Tibial nerve (tissue), 4 donors: ENCODE measurements around the gene OCLN. TPM values are rescaled to one million over a fixed set of nuclear protein-coding genes. Genes with fewer than 3 reads are reported as not detected.
"Not testable (repeated sequence)": the region's sequence is repeated elsewhere in the genome, so short reads cannot be mapped to it uniquely, and the experiment has no call there.

Experiments
- DNase-seq, 2 donors: peaks; one replicate each; pipeline ENCODE4 v3.0.0-alpha.2; 2019; ENCODE audit warnings: low spot score in 2 of 2
- H3K27ac ChIP-seq, 4 donors: fragments of 200-600 bp; sonication (generic) in 3 of 4; one replicate each; pipeline ENCODE4 v1.5.1; 2017 to 2019; ENCODE audit warnings: mild to moderate bottlenecking in 1 of 4
- H3K27me3 ChIP-seq, 2 donors: fragments of 200-600 bp; sonication (generic) in 1 of 2; one replicate each; pipeline versions ENCODE4 v1.5.1 to v1.6.0; 2017 to 2019
- H3K36me3 ChIP-seq, 3 donors: fragments of 200-600 bp; sonication (generic); one replicate each; pipeline ENCODE4 v1.5.1; 2018 to 2019
- H3K4me1 ChIP-seq, 4 donors: fragments of 200-600 bp; sonication (generic) in 3 of 4; one replicate each; pipeline ENCODE4 v1.5.1; 2017 to 2019
- H3K4me3 ChIP-seq, 4 donors: fragments of 200-600 bp; sonication (generic) in 3 of 4; one replicate each; pipeline ENCODE4 v1.5.1; 2017 to 2019; ENCODE audit warnings: mild to moderate bottlenecking in 1 of 4, moderate library complexity in 1 of 4
- H3K9me3 ChIP-seq, 4 donors: fragments of 200-600 bp; sonication (generic) in 3 of 4; one replicate each; pipeline ENCODE4 v1.5.1; 2017 to 2019
- EP300 ChIP-seq, 2 donors: sonication (generic); formaldehyde crosslinking; IDR thresholded peaks; one replicate each; pipeline ENCODE4 v1.6.1; 2017; ENCODE audit warnings: antibody characterized with exemption in 2 of 2, mild to moderate bottlenecking in 1 of 2
- POLR2A ChIP-seq, 2 donors: fragments of 450-650 bp; IDR thresholded peaks; one replicate each; pipeline ENCODE4 v1.6.1; 2017; ENCODE audit warnings: antibody characterized with exemption in 2 of 2, mild to moderate bottlenecking in 2 of 2, moderate library complexity in 2 of 2
- WGBS, 2 donors: methylation state at CpG; one replicate each; pipeline ENCODE4 v1.1.5; 2018; 5-methylcytosine and 5-hydroxymethylcytosine counted together
- total RNA-seq, 4 donors: library from RNA; depleted of rRNA; stranded (reverse); fragments of >200 nt; gene quantifications; one replicate each; pipeline ENCODE4 v1.1.0, GENCODE V29; 2016
- TF ChIP-seq, protein P1 (sequence below), 5 experiments: fragments of 200-600 bp in 3 of 5; fragments of 450-650 bp in 2 of 5; sonication (generic) in 3 of 5; IDR thresholded peaks; one replicate each; pipeline ENCODE4 v1.5.1; 2016 to 2019; ENCODE audit warnings: antibody characterized with exemption in 5 of 5, mild to moderate bottlenecking in 3 of 5, moderate library complexity in 2 of 5

Gene OCLN
- total RNA-seq, 4 donors from 2014 or later = 8.1 to 13.8 (median 9.2) TPM

DNA sequence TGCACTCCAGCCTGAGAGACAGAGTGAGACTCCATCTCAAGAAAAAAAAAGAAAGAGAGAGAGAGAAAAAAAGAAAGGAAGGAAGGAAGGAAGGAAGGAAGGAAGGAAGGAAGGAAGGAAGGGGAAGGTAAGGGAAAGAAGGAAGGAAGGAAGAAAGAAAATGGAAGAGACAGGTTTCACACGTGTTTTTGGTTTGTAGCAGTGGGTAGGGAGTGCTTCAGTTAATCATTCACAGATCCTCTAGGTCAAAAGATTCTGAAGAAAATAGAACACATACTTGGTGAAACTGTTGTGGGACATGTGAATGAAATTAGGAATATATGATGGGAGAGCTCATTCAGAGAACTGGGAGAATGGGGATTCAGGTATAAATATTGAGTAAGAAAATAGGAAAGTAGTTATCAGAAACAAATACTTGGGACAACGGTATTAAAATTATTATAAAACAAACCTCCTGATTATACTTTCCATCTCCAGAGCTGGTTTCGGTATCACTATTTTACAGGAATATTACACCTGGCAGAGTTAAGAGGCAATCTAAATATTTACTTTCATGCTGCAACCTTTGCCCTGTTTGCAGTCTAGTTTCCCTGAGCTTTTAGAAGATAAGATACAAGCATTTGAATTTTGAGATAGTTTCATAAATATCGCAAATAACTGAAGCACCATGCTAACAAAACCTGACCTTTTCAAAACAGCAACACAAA, 40.5 kb upstream of the OCLN start:
- TF ChIP-seq, protein P1, sequence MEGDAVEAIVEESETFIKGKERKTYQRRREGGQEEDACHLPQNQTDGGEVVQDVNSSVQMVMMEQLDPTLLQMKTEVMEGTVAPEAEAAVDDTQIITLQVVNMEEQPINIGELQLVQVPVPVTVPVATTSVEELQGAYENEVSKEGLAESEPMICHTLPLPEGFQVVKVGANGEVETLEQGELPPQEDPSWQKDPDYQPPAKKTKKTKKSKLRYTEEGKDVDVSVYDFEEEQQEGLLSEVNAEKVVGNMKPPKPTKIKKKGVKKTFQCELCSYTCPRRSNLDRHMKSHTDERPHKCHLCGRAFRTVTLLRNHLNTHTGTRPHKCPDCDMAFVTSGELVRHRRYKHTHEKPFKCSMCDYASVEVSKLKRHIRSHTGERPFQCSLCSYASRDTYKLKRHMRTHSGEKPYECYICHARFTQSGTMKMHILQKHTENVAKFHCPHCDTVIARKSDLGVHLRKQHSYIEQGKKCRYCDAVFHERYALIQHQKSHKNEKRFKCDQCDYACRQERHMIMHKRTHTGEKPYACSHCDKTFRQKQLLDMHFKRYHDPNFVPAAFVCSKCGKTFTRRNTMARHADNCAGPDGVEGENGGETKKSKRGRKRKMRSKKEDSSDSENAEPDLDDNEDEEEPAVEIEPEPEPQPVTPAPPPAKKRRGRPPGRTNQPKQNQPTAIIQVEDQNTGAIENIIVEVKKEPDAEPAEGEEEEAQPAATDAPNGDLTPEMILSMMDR (IDR thresholded peaks at IDR 0.05) = no peak
- no peak for TF ChIP-seq POLR2A (IDR thresholded peaks at IDR 0.05)
- TF ChIP-seq EP300 (IDR thresholded peaks at IDR 0.05) = no peak
- H3K36me3 ChIP-seq = no peaks in the 10 kb centered on the region
- no peak for DNase-seq
- no peak overlapping the region for H3K4me3 ChIP-seq
- 82 to 85% methylated on average over 4 of the region's 4 CpGs for WGBS, 2 donors
- H3K9me3 ChIP-seq = no peaks in the 10 kb centered on the region
- no peak overlapping the region for H3K27ac ChIP-seq
- H3K4me1 ChIP-seq = no peaks in the 10 kb centered on the region
- H3K27me3 ChIP-seq = no peaks in the 10 kb centered on the region

DNA sequence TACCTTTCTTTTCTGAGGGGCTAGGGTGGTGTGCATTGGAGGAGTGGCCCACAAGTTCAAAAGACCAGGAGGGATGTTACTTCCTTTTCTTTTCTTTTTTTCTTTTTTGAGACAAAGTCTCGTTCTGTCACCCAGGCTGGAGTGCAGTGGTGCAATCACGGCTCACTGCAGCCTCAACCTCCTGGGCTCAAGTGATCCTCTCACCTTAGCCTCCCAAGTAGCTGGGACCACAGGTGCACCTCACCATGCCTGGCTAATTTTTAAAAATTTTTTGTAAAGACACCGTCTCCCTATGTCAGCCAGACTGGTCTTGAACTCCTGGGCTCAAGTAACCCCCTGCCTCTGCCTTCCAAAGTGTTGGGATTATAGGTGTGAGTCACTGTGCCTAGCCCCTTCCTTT, 39.1 kb upstream of the OCLN start:
- WGBS, 2 donors = 83 to 92% methylated on average over 3 of the region's 3 CpGs
- H3K36me3 ChIP-seq, H3K4me1 ChIP-seq, H3K4me3 ChIP-seq, H3K27me3 ChIP-seq, H3K9me3 ChIP-seq, DNase-seq: not testable (repeated sequence)
- H3K27ac ChIP-seq = peak overlapping the region in 1 of 4 donors; percentile 40

DNA sequence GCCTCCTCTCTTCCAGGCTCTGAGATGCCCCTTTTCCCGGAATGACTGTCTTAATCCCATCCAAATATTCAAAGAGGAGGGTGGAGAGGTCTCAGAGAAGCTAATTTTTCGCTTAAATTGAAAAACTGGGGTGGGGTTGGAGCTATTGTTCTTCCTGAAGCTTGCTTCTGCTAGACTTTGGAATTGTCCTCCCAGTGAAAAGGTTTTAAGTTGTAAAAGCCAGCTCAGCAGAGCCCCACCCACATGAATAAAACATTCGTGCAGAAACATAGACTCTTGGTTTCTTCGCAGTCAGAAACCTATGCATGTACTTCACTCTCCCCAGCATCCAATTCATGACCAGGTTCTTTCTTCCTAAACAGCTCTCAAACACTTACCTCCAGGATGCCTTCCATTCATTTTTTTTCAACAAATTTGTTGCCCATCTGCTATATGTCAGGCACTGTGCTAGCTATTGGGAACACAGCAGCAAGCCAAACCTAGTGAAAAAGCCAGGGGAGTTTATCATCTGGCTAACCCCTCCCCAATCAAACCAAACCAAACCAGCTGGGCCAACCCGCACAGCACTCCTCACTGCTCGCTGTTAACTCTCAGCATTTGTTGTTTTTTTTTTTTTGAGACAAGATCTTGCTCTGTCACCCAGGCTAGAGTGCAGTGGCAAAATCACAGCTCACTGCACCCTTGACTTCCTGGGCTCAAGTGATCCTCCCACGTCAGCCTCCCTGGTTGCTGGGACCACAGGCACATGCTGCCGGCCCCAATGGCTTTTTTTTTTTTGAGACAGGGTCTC, 37.9 kb upstream of the OCLN start:
- H3K4me3 ChIP-seq = no peak overlapping the region
- WGBS, 2 donors = 68 to 71% methylated on average over 8 of the region's 8 CpGs
- no peak for TF ChIP-seq EP300 (IDR thresholded peaks at IDR 0.05)
- TF ChIP-seq, protein P1 (IDR thresholded peaks at IDR 0.05) = no peak
- TF ChIP-seq POLR2A (IDR thresholded peaks at IDR 0.05) = no peak

DNA sequence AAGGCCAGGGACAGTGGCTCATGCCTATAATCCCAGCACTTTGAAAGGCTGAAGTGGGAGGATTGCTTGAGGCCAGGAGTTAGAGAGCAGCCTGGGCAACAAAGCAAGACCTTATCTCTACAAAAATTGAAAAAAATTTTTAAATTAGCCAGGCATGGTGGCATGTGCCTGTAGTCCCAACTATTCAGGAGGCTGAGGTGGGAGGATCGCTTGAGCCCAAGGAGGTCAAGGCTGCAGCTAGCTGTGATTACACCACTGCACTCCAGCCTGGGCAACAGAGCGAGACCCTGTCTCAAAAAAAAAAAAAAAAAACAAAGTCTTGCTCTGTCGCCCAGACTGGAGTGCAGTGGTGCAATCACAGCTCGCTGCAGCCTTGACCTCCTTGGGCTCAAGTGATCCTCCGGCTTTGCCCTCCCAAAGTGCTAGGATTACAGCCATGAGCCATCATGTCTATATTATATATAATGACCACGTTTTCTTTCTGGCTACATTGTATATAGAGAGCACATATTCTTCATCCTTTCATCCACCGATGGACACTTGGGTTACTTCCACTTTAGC, 37.1 kb upstream of the OCLN start:
- not testable (repeated sequence) for H3K9me3 ChIP-seq, H3K4me3 ChIP-seq, H3K27ac ChIP-seq, H3K4me1 ChIP-seq, H3K27me3 ChIP-seq, H3K36me3 ChIP-seq, DNase-seq
- 85 to 91% methylated on average over 7 of the region's 7 CpGs for WGBS, 2 donors

More for the DNA sequence above, 37.9 kb upstream of the OCLN start:
- H3K4me1 ChIP-seq = no peaks in the 10 kb centered on the region
- H3K27ac ChIP-seq = no peak overlapping the region
- H3K27me3 ChIP-seq = no peaks in the 10 kb centered on the region
- H3K9me3 ChIP-seq = no peaks in the 10 kb centered on the region
- no peaks in the 10 kb centered on the region for H3K36me3 ChIP-seq
- no peak for DNase-seq

DNA sequence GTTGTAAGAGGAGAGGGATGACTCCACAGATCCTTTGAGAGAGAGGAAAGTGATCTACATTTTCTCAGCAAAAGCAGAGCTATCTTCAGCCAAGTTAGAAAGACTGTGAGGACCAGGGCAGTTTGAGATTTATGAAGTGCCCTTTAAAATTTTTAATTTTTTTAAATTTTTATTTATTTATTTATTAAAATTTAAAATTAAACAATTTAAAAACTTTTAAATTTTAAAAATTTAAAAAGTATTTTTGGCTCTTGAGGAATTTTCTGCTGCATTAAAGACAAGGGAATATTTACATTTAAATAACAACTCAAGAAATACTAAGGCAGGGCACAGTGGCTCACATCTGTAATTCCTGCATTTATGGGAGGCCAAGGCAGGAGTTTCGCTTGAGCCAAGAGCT, 30.4 kb upstream of the OCLN start:
- Histone ChIP-seq H3K4me3 (no peak overlapping the region), H3K4me1 (no peaks in the 10 kb centered on the region), H3K27me3 (no peaks in the 10 kb centered on the region), H3K36me3 (no peaks in the 10 kb centered on the region), H3K9me3 (no peaks in the 10 kb centered on the region), H3K27ac (no peak overlapping the region)
- WGBS, 2 donors = 94 to 97% methylated on average over 1 of the region's 1 CpG
- TF ChIP-seq, protein P1 (IDR thresholded peaks at IDR 0.05) = no peak
- TF ChIP-seq POLR2A (IDR thresholded peaks at IDR 0.05) (no peak), EP300 (IDR thresholded peaks at IDR 0.05) (no peak)
- no peak for DNase-seq

DNA sequence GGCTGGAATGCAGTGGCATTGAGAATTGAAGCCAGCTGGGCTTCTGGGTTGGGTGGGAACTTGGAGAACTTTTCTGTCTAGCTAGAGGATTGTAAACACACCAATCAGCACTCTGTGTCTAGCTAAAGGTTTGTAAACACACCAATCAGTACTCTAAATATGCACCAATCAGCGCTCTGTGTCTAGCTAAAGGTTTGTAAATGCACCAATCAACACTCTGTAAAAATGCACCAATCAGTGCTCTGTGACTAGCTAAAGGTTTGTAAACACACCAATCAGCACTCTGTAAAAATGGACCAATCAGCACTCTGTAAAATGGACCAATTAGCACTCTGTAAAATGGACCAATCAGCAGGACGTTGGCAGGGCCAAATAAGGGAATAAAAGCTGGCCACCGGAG, 26.2 kb upstream of the OCLN start:
- H3K27me3 ChIP-seq, H3K4me3 ChIP-seq, H3K9me3 ChIP-seq, H3K36me3 ChIP-seq, H3K4me1 ChIP-seq, H3K27ac ChIP-seq, DNase-seq: not testable (repeated sequence)
- 89 to 93% methylated on average over 3 of the region's 3 CpGs for WGBS, 2 donors
